Pulmonary artery endothelial cell (primary cell): ENCODE data around the gene EYA4. TPM values are rescaled to one million over a fixed set of nuclear protein-coding genes. Genes with fewer than 3 reads are reported as not detected.

Source experiments
- DNase-seq: peaks from one replicate; pipeline ENCODE4 v3.0.0-alpha.2; 2011; ENCODE audit warnings: low read depth, low spot score
- total RNA-seq: library from RNA; depleted of rRNA; stranded (reverse); fragments of >200 nt; gene quantifications from 2 replicates; pipeline ENCODE4 v1.2.3, GENCODE V29; 2014

The EYA4 gene
- total RNA-seq, 1 donor from 2014 or later = not detected

DNA sequence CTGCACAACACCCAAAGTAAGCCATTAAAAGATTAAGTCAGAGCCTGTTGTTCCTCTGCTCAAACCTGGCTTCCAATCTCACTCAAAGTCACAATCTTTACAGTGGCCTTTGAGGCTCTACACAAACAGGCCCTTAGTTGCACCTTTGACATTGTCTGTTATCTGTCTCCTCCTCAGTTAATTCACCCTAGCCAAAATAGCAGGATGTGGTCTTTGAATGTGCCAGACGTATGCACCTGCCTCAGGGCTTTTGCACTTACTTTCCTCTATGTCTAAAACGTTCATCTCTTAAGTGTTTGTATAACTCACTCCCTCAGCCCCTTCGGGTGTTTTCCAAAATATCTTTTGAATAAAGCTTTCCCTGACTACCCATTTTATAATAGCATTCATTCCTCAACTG lies 107.7 kb downstream of the EYA4 start:
- no peak for DNase-seq

DNA sequence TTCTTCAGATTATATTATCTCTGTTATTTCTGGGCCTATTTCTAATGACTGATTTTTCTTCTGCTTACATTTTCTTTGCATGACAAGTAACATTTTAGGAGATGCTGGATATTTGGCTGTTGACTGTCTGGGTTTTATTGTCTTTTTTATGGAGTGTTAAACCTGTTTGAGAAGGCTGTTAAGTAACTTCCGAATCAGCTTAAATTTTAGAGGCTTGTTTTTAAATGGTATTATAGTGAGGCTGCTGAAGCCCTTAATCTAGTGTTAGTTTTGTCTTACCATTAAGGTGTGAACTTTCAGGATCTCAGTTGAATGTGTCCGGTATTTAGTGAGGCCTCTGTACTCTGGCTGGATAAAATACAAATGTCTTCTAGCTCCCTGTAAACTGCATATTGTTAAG lies 109.8 kb downstream of the EYA4 start:
- no peak for DNase-seq

DNA sequence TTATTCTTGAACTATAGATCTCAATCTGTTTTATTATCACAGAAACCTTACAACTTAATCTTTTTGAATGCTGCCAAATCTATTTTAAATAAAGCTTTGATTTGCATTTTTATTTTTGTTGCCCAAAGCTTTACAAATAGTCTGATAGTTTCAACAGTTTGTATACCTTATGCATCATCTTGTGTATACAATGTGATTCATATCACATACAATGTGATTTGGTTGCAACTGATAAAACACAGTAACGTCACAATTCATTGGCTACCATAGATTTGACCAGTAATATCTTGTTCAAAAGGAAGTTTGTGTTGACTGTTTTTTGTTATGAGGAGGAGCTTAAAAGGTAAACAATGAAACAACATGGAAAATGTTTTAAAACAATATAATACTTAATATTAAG lies 110.9 kb downstream of the EYA4 start:
- DNase-seq = no peak

DNA sequence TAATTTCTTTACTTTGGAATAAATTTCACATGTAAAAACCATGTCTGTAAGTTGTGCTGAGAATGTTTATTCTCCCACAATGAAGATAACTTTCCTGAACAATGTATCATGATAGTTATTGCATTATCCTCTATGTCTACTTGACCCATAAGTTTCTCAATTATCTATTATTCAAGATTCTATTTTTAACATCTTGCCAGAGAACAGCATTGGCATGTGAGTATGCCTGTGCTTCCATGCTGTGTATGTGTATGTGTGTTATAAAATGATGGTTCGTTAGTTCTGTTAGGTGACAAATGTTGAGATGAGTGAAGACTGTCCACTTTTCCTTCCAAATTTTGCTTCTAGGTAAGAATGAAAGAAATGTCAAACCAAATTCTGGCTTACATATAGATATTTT lies 111.9 kb downstream of the EYA4 start:
- DNase-seq = no peak

DNA sequence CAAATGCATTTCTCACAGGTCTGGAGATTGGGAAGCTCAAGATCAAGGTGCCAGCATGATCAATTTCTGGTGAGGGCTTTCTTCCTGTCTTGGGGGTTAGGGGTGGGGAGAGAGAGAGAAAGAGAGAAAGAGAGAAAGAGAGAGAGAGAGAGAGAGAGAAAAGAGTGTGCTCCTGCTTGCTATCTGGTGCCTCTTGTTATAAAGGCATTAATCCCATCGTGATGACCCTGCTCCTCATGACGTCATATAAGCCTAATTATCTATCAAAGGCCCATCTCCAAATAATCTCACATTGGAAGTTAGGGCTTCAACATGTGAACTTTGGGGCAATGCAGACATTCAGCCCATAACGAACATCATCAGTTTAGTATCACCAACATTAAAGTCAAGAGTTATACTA lies 114.8 kb downstream of the EYA4 start:
- no peak for DNase-seq

DNA sequence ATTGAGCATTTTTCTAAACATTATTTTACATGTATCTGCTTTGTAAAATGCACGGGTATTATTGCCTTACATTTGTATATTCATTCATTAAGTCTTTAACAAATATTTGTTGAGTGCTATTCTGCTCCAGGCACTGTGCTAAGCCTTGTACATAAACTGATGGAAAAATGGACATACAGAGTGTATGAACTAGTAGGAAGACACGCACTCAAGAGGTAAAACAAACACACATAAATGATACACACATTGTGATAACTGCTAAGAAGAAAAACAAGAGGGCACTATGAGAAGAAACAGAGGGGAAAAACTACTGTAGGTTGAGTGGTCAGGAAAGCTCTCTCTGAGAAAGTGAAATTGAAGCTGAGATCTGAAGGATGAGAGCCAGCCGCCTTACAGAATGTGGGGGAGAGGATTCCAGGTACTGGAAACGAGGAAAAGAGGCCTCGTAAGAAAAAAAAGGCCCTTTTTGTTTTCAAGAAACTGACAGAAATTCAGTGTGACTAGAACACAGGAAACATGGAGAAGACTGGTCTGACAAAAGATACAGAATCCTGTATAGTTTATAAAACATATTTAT lies 117.5 kb downstream of the EYA4 start:
- no peak for DNase-seq

DNA sequence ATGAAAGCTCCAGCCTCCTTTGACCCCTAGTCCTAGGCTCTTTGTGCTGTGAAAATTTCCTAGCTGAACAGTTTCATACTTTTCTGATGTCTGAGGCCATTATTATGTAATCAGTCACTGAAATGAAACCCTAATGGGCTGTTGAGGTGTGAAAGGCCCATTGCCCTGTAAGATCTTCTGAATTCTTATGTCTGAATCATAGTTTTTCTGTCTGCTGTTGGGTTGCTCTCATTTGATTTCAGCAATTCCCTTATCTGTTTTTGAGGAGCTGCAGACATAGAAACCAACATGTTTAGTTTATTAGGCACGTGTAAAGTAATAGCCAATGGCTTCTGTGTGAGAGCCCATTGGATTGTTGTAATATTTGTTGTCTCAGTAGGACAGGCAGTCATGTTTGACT lies 118.1 kb downstream of the EYA4 start:
- DNase-seq = no peak

DNA sequence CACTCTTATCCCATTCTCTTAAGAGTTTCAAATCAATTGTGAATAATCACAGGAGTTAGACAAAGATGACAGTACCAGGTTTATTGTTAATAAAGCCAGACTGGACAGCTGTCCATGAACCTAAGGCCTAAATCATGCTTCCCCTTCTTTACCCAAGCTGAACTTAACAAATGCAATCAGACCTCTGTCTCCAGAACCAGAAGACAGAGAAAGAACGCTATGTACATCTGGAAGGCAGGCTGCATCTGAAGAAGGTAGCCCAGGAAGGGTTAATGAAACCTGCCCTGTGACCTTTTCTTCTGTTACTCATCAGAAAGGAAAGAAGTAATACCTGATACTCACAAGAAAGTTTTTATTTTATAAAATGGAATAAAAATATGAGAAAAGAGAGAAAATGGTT lies 118.6 kb downstream of the EYA4 start:
- DNase-seq = no peak

DNA sequence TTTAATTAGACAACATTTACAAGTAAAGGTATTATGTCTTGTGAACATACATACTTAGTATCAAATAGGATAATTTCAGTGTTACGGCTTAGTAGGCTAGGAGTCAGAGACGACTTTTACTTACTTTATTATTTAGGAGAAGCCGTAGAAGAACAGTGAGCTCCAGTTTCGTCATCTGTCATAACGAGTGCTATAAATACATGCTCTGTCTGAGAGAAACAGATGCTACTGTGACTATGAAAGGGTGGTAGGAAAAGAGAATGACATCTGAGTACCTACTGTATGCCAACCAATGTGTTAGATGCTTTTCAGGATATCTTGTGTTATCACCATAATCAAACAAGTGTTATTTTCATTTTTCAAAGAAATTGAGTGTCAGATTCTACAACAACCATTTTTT lies 119.0 kb downstream of the EYA4 start:
- no peak for DNase-seq

DNA sequence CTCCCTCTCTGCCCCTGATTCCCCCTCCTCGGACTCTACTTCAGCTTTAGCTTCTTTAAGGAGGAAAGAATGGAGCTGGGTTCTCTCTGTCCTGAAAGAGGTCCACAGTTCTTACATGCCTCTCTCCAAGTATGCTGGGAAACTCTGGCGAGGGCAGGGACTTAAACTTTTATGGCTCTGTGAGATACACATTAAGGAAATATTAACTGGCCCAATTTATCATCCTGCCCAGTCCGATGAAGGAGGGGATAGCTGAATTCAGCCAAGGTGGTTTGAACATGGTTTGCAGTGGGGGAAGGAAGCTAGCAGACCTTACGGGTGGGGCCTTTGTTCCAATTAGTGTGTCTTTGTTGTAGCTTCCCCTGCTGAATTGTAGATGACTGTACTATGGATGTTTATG lies 121.7 kb downstream of the EYA4 start:
- no peak for DNase-seq

DNA sequence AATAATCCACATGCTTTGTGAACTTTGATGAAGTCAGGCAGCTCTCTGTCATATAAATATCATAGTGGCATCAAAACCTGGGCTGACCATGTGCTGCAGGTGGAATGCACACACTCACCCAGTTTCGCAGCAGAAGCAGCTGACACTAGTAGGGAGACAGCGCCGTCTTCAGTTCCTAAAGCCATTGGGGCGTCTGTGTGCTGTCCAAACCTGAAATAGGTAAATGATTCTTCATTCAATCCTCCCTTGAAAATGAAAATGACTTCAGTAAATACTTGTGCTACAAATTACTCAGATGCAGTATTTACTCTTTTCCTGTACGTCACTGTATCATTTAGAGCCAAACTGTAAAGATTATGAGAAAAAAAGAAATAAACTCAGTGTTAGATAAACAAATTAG lies 127.5 kb downstream of the EYA4 start:
- no peak for DNase-seq

DNA sequence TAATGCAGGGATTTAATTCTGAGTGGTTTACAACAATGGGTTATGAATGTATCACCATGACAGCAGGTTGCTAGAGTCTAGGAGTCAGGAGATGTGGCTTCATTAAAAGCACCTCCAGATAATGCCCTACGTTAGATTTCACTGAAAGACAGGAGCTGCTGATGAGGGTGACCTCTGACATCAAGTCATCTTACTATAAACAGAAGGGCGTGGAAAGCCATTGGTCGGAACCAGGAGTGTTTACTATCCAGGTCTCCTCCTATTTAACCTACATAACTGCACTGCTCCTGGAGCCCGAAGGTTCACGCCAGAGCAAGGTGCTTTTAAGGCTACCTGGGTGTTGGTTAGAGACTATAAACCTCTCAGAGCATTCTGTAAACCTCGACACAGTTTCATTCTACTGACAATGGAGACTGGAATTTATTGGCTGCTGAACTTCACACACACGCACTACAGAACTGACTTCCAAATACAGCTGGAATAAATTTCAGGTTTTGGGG lies 128.7 kb downstream of the EYA4 start:
- no peak for DNase-seq

DNA sequence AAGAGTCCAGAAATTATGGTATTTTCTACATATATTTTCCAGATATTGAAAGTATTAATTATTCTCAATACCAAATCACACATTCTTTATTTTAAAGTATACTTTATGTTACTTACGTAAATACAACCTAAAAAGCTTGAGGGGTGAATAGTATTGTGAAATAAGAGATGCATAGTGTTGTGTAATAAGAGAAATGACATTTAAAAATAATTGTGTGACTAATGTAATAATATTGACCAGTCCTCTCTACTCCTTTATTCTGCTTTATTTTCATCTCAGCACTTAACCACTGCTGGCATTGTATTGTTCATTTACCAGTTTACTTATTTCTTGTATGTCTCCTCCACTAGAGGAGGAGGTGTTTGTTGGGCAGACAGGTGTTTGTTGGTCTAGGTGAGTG lies 135.6 kb downstream of the EYA4 start:
- no peak for DNase-seq

DNA sequence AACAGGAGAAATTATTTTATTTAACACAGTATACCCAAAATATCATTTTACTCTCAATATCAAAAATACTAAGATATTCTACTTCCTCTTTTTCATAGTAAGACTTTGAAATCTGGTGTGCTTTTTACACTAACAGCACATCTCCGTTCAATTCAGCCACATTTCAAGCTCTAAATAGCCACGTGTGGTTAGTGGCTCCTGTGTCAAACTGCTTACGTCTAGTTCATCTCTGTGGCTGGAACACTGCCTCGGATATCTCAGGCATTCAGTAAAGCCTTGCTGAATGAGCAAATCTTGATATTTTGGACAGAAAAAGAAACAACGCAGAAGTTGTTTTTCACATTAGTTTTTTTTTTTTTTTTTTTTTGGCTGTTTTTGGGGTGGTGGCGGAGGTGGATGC lies 136.1 kb downstream of the EYA4 start:
- no peak for DNase-seq

DNA sequence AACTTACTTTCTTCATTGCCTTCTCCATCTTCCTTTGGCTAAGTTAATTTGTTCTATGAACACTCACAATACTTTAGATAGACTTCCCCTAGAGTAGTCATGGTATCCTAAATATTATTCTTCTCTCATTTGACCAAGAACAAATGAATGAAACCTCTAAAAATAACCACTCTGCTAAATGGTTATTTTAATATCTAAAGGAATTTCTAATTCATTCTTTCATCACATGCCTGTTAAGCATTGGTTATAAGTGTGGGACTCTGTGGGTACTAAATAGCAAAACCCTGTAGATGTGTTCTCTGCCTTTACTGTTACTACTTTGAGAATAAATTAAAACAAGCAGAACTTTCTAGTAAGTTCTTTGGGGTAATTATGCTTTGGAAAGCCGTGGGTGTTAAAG lies 138.9 kb downstream of the EYA4 start:
- DNase-seq = no peak

DNA sequence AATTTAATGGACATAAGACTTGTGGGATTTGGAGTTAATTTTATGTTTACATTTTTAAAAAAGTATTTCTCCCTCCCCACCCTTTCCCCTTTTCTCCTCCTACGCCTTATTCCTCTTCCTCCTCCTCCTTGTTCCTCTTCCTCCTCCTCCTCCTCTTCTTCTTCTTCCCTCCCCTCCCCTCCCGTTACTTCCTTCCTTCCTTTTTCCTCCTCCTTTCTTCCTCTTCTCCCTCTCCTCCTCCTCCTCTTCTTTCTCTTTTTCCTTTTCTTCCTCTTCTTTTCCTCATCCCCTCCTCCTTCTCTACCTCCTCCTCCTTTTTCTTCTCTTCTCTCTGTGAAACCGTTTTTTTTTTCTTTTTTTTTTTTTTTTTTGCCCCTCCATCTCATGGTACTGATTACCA lies 139.6 kb downstream of the EYA4 start:
- DNase-seq = no peak

DNA sequence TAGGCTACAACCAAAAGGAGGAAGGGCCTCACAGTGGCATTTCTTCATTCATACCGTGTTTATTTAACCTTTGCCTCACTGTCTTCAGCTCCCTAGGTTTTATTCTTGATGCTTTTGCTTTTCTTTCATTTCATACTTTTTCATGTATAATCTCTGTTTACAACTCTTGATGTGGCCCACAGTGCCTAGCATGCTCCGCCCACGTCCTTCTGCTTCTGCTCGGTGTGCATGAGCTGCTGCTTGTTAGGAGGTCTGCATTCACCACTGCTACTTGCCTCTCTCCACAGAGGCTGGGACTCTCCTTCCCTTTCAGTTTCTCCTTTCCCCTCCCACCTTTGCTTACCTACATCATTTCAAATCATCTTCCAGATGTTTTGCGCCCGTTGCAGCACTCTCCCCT lies 147.6 kb downstream of the EYA4 start:
- DNase-seq = no peak

DNA sequence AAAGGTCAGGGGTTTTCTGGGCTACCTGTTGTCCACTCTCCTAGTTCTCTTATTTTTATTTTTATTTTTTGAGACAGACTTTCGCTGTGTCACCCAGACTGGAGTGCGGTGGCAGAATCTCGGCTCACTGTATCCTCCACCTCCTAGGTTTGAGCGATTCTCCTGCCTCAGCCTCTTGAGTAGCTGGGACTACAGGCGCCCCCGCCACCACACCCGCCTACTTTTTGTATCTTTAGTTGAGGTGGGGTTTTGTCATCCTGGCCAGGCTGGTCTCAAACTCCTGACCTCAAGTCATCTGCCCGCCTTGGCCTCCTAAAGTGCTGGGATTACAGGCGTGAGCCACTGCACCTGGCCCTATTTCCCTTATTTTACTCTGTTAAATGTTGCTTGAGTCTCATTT lies 149.0 kb downstream of the EYA4 start:
- no peak for DNase-seq

DNA sequence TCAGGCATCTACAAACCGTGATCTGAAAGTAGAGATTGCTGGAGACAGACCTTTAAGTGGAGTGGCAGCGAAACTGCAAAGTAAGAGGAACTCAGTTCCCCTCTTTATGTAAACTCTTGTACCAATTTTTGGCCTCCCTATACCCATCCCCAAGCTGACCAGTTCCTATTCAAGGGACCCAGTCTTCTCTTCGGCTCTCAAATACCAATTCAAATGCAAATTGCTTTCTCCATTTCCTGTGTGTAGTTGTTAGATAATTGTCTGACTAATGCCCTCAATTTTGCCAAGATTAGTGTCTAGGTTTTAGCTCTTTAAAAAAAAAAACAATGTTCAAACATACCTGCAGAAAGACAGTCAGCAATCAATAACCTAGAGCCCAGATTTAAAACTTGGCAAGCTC lies 150.9 kb downstream of the EYA4 start:
- DNase-seq = no peak

DNA sequence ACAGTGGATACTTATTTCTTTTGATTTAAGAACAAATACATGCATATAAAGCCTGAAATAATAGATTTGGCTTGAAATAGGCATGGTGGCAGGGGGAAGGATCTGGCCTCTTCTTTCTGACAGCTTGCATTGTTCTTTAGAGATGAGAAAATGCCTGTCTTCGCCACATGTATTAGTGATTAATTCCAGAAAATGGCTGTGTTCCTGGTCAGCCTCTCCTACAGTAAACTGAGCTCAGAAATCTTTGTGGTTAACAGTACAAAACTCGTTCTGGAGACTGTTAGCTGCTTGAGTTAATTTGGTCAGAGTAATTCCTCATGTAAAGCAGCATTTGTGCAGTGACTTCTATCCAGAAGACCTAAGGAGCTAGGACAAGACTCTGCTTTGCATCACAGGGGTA lies 151.5 kb downstream of the EYA4 start:
- no peak for DNase-seq

DNA sequence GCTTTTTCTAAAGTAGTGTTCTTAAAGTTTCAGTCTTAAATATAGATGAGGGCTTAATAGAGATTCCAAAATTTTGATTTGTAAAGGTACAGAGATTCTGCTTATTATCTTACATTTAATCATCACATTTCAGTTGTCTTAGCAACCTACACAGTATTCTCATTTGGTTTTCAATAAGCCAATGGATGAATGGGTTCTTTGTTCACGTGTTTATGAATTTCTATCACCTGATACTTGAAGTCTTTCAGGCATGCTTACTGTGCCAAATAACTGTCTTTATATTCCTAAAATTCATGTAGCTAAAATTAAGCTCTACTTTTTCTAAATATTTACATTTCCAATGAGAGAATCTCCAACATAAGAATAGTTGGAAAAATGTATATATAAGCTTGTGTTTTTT lies 152.7 kb downstream of the EYA4 start:
- DNase-seq = no peak

DNA sequence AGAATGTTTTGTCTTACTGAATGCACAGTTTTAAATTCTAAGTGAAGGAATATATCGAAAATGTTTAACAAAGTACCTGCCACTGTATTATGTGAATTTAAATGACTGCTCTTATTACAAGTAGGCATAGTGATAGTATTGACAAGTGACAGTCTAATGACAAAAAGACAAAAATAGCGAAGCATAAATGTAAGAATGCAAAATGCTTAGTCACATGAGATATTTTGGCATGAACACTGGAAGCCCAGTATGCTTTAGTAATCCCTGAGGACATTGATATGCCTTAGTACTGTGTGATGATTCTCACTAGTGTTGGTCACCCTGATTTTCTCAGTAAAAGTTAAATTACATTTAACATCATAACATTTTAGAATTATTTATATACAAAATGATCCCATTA lies 153.5 kb downstream of the EYA4 start:
- no peak for DNase-seq

DNA sequence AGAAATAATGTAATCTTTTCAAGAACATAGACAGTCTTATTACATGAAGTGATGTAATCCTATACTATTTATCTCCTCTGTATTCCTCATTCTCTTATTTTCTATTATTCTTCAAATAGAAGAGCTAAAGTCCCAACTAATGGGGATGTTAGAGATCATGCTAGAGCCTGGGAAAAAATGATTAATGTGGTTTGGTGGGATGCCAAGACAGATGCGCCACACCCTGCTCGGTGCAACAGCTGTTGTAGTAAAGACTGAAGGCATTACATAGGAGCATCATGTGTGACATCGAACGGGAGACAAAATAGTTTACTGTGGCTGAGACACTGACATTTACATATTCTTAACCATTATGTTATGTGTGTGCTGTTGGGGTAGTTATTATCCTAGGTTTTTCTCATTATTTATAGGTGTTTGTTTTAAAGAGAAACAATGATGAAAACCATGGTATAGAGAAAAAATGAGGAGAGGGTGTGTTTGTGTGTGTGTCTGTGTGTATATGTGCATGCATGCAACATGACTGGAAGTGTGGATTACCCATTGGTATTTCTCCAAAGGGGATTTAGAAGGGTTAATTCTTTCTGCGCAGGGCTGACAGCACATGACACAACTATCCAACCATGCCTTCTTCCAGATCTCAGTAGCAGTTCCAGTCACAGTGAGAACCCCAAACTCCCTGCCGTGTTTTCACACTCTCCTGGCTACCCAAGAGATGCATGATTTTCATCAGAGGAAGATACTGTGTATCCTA lies 155.3 kb downstream of the EYA4 start:
- no peak for DNase-seq

DNA sequence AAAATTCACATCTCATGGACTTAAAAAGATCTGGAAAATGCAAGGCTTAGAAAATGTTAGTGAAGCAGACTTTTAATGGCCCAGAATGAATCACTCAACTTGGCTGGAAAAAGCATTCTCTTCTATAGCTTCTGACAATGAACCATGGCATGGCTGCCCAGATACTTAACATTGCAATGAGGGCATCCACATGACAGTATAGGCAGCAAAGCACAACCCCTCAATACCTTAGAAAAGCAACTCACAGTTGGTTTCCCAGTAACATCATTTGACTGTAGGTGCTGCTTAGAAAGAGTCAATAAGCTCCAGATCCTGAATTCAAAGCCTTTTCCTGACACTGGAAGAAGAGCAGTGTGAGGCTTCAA lies 155.8 kb downstream of the EYA4 start:
- no peak for DNase-seq
